HG03066 (cell line): ENCODE data around the gene TAC4.

ENCODE experiments used
- ATAC-seq: cut with Tn5 transposase; IDR thresholded peaks from one replicate; pipeline ENCODE4 v1.9.1; 2021; ENCODE audit warnings: low read depth; ENCODE audit not compliant: unreplicated experiment

TAC4 gene

GRCh38 chr17:49848019-49848473 lies at the start of gene TAC4:
Gene TAC4, minus strand, starts transcription at chr17:49848069. Its CDS starts 52 bp downstream, at chr17:49848017.
- ATAC-seq, result no peak

GRCh38 chr17:49896860-49897259 lies 49.0 kb upstream of the TAC4 start:
- no peak for ATAC-seq

GRCh38 chr17:49896222-49896621 lies 48.4 kb upstream of the TAC4 start:
- ATAC-seq, result no peak

GRCh38 chr17:49895812-49896211 lies 47.9 kb upstream of the TAC4 start:
- no peak for ATAC-seq

- no peak for ATAC-seq
Observed at GRCh38 chr17:49894761-49895160, 46.9 kb upstream of the TAC4 start.

GRCh38 chr17:49891694-49892389 lies 44.0 kb upstream of the TAC4 start:
- ATAC-seq, result no peak

- no peak for ATAC-seq
Observed at GRCh38 chr17:49891271-49891670, 43.4 kb upstream of the TAC4 start.

- no peak for ATAC-seq
Observed at GRCh38 chr17:49890852-49891251, 43.0 kb upstream of the TAC4 start.

GRCh38 chr17:49890077-49890821 lies 42.4 kb upstream of the TAC4 start:
- no peak for ATAC-seq

GRCh38 chr17:49889500-49889899 lies 41.6 kb upstream of the TAC4 start:
- ATAC-seq, result no peak

- no peak for ATAC-seq
Observed at GRCh38 chr17:49887744-49888360, 40.0 kb upstream of the TAC4 start.

- ATAC-seq, result no peak
Observed at GRCh38 chr17:49887086-49887743, 39.3 kb upstream of the TAC4 start.

- no peak for ATAC-seq
Observed at GRCh38 chr17:49886036-49886435, 38.2 kb upstream of the TAC4 start.

GRCh38 chr17:49882434-49882833 lies 34.6 kb upstream of the TAC4 start:
- ATAC-seq, result no peak

GRCh38 chr17:49881054-49881402 lies 33.2 kb upstream of the TAC4 start:
- ATAC-seq, result no peak

- no peak for ATAC-seq
Observed at GRCh38 chr17:49880291-49881053, 32.6 kb upstream of the TAC4 start.

GRCh38 chr17:49878931-49879904 lies 31.3 kb upstream of the TAC4 start:
- no peak for ATAC-seq

- ATAC-seq, result no peak
Observed at GRCh38 chr17:49875685-49876084, 27.8 kb upstream of the TAC4 start.

GRCh38 chr17:49874911-49875310 lies 27.0 kb upstream of the TAC4 start:
- no peak for ATAC-seq
